Fibroblast of mammary gland (primary cell): ENCODE data around the gene GLG1.
"Not testable (repeated sequence)": the region's sequence is repeated elsewhere in the genome, so short reads cannot be mapped to it uniquely, and the experiment has no call there.

Source experiments
- DNase-seq: peaks from one replicate; pipeline ENCODE4 v3.0.0-alpha.2; 2010; ENCODE audit warnings: low read depth
- H3K4me3 ChIP-seq: 2 replicates; pipeline ENCODE4 v1.5.1; 2011; ENCODE audit warnings: low read depth, mild to moderate bottlenecking, low read length, moderate library complexity; ENCODE audit not compliant: control insufficient read depth
- CTCF ChIP-seq: conservative IDR thresholded peaks from 2 replicates; pipeline ENCODE4 v1.5.1; 2011; ENCODE audit warnings: low read depth, low read length, inconsistent platforms; ENCODE audit not compliant: control insufficient read depth, insufficient read depth

GLG1 gene

GRCh38 chr16:74561626-74562025, 45.3 kb downstream of the GLG1 start:
- DNase-seq = peak; percentile 17
- no peak for TF ChIP-seq CTCF
- no peak overlapping the region for H3K4me3 ChIP-seq

- H3K4me3 ChIP-seq = no peak overlapping the region
- no peak for TF ChIP-seq CTCF
- DNase-seq = no peak
These were observed 46.0 kb downstream of the GLG1 start for GRCh38 chr16:74560912-74561311.

GRCh38 chr16:74558873-74559272, 48.0 kb downstream of the GLG1 start:
- no peak for DNase-seq
- H3K4me3 ChIP-seq = no peak overlapping the region
- TF ChIP-seq CTCF = no peak

- no peak overlapping the region for H3K4me3 ChIP-seq
- TF ChIP-seq CTCF = no peak
- no peak for DNase-seq
These were observed 49.6 kb downstream of the GLG1 start for GRCh38 chr16:74557275-74557674.

- DNase-seq = no peak
- H3K4me3 ChIP-seq = no peak overlapping the region
- TF ChIP-seq CTCF = no peak
These were observed 50.5 kb downstream of the GLG1 start for GRCh38 chr16:74556375-74556922.

GRCh38 chr16:74552357-74552756, 54.6 kb downstream of the GLG1 start:
- not testable (repeated sequence) for H3K4me3 ChIP-seq, DNase-seq

- DNase-seq, H3K4me3 ChIP-seq: not testable (repeated sequence)
These were observed 56.5 kb downstream of the GLG1 start for GRCh38 chr16:74550227-74551019.

GRCh38 chr16:74546112-74546511, 60.8 kb downstream of the GLG1 start:
- H3K4me3 ChIP-seq, DNase-seq: not testable (repeated sequence)

- DNase-seq, H3K4me3 ChIP-seq: not testable (repeated sequence)
These were observed 63.9 kb downstream of the GLG1 start for GRCh38 chr16:74542911-74543578.

- H3K4me3 ChIP-seq, DNase-seq: not testable (repeated sequence)
These were observed 66.3 kb downstream of the GLG1 start for GRCh38 chr16:74540663-74541062.

GRCh38 chr16:74538801-74539200, 68.1 kb downstream of the GLG1 start:
- H3K4me3 ChIP-seq, DNase-seq: not testable (repeated sequence)

GRCh38 chr16:74537746-74538145, 69.2 kb downstream of the GLG1 start:
- not testable (repeated sequence) for H3K4me3 ChIP-seq, DNase-seq

GRCh38 chr16:74534650-74535049, 72.3 kb downstream of the GLG1 start:
- DNase-seq = peak; percentile 67
- not testable (repeated sequence) for H3K4me3 ChIP-seq
